SK-N-MC (cell line): ENCODE results near the gene STAT5B.

Experiments used
- EZH2 ChIP-seq: fragments of 200-600 bp; sonication (generic); IDR thresholded peaks from one replicate; pipeline ENCODE4 v1.6.1; 2017; ENCODE audit warnings: antibody characterized with exemption
- POLR2AphosphoS5 ChIP-seq: IDR thresholded peaks from 2 replicates; pipeline ENCODE4 v1.6.1; 2012; ENCODE audit warnings: mild to moderate bottlenecking, low read depth, low read length, borderline replicate concordance

- no peak for TF ChIP-seq POLR2AphosphoS5
- TF ChIP-seq EZH2: no peak
Measured at GRCh38 chr17:42315402-42316156, 39.4 kb upstream of the STAT5B start.
